Suprapubic skin (tissue), 4 donors: ENCODE results near the gene INF2.
"Not testable (repeated sequence)": the region's sequence is repeated elsewhere in the genome, so short reads cannot be mapped to it uniquely, and the experiment has no call there.

ENCODE experiments used
- EP300 ChIP-seq: sonication (generic); formaldehyde crosslinking; IDR thresholded peaks from one replicate; pipeline ENCODE4 v1.6.1; 2017; ENCODE audit warnings: antibody characterized with exemption
- POLR2A ChIP-seq, 2 donors: fragments of 450-650 bp; IDR thresholded peaks; one replicate each; pipeline ENCODE4 v1.6.1; 2017; ENCODE audit warnings: antibody characterized with exemption in 2 of 2, mild to moderate bottlenecking in 2 of 2, moderate library complexity in 2 of 2
- POLR2AphosphoS5 ChIP-seq, 3 donors: sonication (generic); formaldehyde crosslinking; IDR thresholded peaks; one replicate each; pipeline ENCODE4 v1.6.1; 2017; ENCODE audit warnings: antibody characterized with exemption in 3 of 3

- not testable (repeated sequence) for TF ChIP-seq EP300; POLR2A (IDR thresholded peaks at IDR 0.05); POLR2AphosphoS5 (IDR thresholded peaks at IDR 0.05)
Observed at GRCh38 chr14:104666523-104666895, 22.9 kb upstream of the INF2 start.
